Measurements from ENCODE around the gene MRPS34.

GRCh38 chr16:1754204-1754603, 18.7 kb downstream of the MRPS34 start:
- TF ChIP-seq CTCF (IDR thresholded peaks at IDR 0.05; ENCODE audit: poor library complexity) (no peak), EZH2 (IDR thresholded peaks at IDR 0.05; ENCODE audit: borderline replicate concordance) (no peak), EZH2phosphoT487 (IDR thresholded peaks at IDR 0.05; ENCODE audit: low read depth, severe bottlenecking, unreplicated experiment) (no peak)

Data from hepatocyte (in vitro differentiated cells).